Measurements from ENCODE around the gene NEDD4L. TPM values are rescaled to one million over a fixed set of nuclear protein-coding genes. Genes with fewer than 3 reads are reported as not detected.

The NEDD4L gene
- total RNA-seq, 1 experiment from 2014 or later: 42.9 TPM

GRCh38 chr18:58004317-58004716 is 39.7 kb upstream of the NEDD4L start:
- no peaks in the 10 kb centered on the region for H3K4me1 ChIP-seq (ENCODE audit: control insufficient read depth, insufficient read depth, low read length)
- intact Hi-C loops (cut with micrococcal nuclease; ENCODE audit: unreplicated experiment): no loop called here
- H3K27me3 ChIP-seq (ENCODE audit: control insufficient read depth, insufficient read depth, low read length): no peaks in the 10 kb centered on the region
- ChIA-PET POLR2A (no interaction called here), CTCF (no interaction called here)
- H3K4me3 ChIP-seq (ENCODE audit: low read depth in 2 of 2, low read length in 2 of 2): no peak overlapping the region
- DNase-seq (ENCODE audit: low read depth, low spot score): no peak
- no peaks in the 10 kb centered on the region for H3K9me3 ChIP-seq (ENCODE audit: control insufficient read depth, insufficient read depth, low read depth, low read length)
- in situ Hi-C loops (cut with HindIII; ENCODE audit: low pct_unique_long_range_greater_than_20kb, low sequenced_read_pairs): no loop called here
- no peak overlapping the region for H3K27ac ChIP-seq (ENCODE audit: low read length)
- no TSS peak for BruUV-seq (replicated peaks)
- ATAC-seq: peak; percentile 85
- TF ChIP-seq TCF7L2 (IDR thresholded peaks at IDR 0.05; ENCODE audit: low read depth, low read length) (no peak), REST (IDR thresholded peaks at IDR 0.05; ENCODE audit: insufficient read depth in 1 of 2, low read depth in 2 of 2, low read length in 1 of 2) (no peak), SIN3A (IDR thresholded peaks at IDR 0.05; ENCODE audit: borderline replicate concordance, insufficient read depth, low read depth, low read length) (no peak), POLR2AphosphoS5 (IDR thresholded peaks at IDR 0.05; ENCODE audit: low read depth, low read length) (no peak), CTCF (IDR thresholded peaks at IDR 0.05) (no peak)
- H3K36me3 ChIP-seq (ENCODE audit: control insufficient read depth, insufficient read depth, low read length): no peaks in the 10 kb centered on the region

GRCh38 chr18:58005011-58005410 is 39.0 kb upstream of the NEDD4L start:
- Histone ChIP-seq H3K4me1 (ENCODE audit: control insufficient read depth, insufficient read depth, low read length) (no peaks in the 10 kb centered on the region), H3K27me3 (ENCODE audit: control insufficient read depth, insufficient read depth, low read length) (no peaks in the 10 kb centered on the region), H3K27ac (ENCODE audit: low read length) (no peak overlapping the region), H3K4me3 (ENCODE audit: low read depth in 2 of 2, low read length in 2 of 2) (no peak overlapping the region), H3K9me3 (ENCODE audit: control insufficient read depth, insufficient read depth, low read depth, low read length) (no peaks in the 10 kb centered on the region), H3K36me3 (ENCODE audit: control insufficient read depth, insufficient read depth, low read length) (no peaks in the 10 kb centered on the region)
- DNase-seq (ENCODE audit: low read depth, low spot score) (no peak), ATAC-seq (peak; percentile 45; the same call in 1 of the 2 replicates)
- intact Hi-C loops (cut with micrococcal nuclease; ENCODE audit: unreplicated experiment) (no loop called here), in situ Hi-C loops (cut with HindIII; ENCODE audit: low pct_unique_long_range_greater_than_20kb, low sequenced_read_pairs) (no loop called here)
- no TSS peak for BruUV-seq (replicated peaks)
- POLR2A ChIA-PET: no interaction called here
- TF ChIP-seq CTCF (IDR thresholded peaks at IDR 0.05): no peak
- CTCF ChIA-PET: no interaction called here
